OCI-LY7 (cell line): ENCODE data around the gene RBP5. TPM values are rescaled to one million over a fixed set of nuclear protein-coding genes. Genes with fewer than 3 reads are reported as not detected.

ENCODE experiments used
- BruUV-seq: library from RNA; stranded (reverse); fragments of 400-500 nt; replicated peaks from 2 replicates; lab custom pipeline; 2021; lab: Mats Ljungman, UMichigan
- CTCF ChIA-PET: fragments of 300-600 bp; sonication (Branson Sonifier 250); formaldehyde crosslinking; loops from one replicate; lab custom pipeline; 2022; ENCODE audit warnings: antibody characterized with exemption; ENCODE audit not compliant: unreplicated experiment; lab: Charles Lee
- POLR2A ChIA-PET: fragments of 300-600 bp; sonication (Branson Sonifier 250); formaldehyde crosslinking; loops from one replicate; lab custom pipeline; 2022; ENCODE audit warnings: antibody characterized with exemption; lab: Charles Lee
- DNase-seq: peaks from one replicate; pipeline ENCODE4 v3.0.0-alpha.2; 2015; ENCODE audit warnings: low spot score
- H2AFZ ChIP-seq: fragments of 200-600 bp; sonication (generic), shearing (Covaris generic); 2 replicates; pipeline ENCODE4 v1.6.1; 2014; ENCODE audit warnings: mild to moderate bottlenecking, antibody characterized with exemption, low read length, moderate library complexity
- H3K27ac ChIP-seq: fragments of 200-600 bp; sonication (generic); 2 replicates; pipeline ENCODE4 v1.5.1; 2014; ENCODE audit warnings: mixed run types, low read depth, mild to moderate bottlenecking, moderate library complexity, low read length, inconsistent platforms; ENCODE audit not compliant: poor library complexity, severe bottlenecking
- H3K36me3 ChIP-seq: fragments of 200-600 bp; sonication (generic); 2 replicates; pipeline ENCODE4 v1.6.1; 2014; ENCODE audit warnings: mild to moderate bottlenecking, antibody characterized with exemption, low read length, moderate library complexity, mixed read lengths; ENCODE audit not compliant: insufficient read depth
- H3K4me1 ChIP-seq: fragments of 200-600 bp; sonication (generic); 2 replicates; pipeline ENCODE4 v1.5.1; 2014; ENCODE audit warnings: mild to moderate bottlenecking, low read length; ENCODE audit not compliant: insufficient read depth, poor library complexity, severe bottlenecking
- H3K4me2 ChIP-seq: fragments of 200-600 bp; sonication (generic); 2 replicates; pipeline ENCODE4 v1.6.1; 2014; ENCODE audit warnings: mild to moderate bottlenecking, low read length
- H3K4me3 ChIP-seq: fragments of 200-600 bp; sonication (generic); 2 replicates; pipeline ENCODE4 v1.5.1; 2014; ENCODE audit warnings: mild to moderate bottlenecking, low read depth, low read length; ENCODE audit not compliant: poor library complexity, severe bottlenecking
- H3K79me2 ChIP-seq: fragments of 200-600 bp; sonication (generic); 2 replicates; pipeline ENCODE4 v1.6.1; 2016; ENCODE audit warnings: low read depth, mild to moderate bottlenecking, low read length, moderate library complexity, mixed read lengths; ENCODE audit not compliant: insufficient read depth
- H3K9me2 ChIP-seq: fragments of 200-600 bp; sonication (generic); 2 replicates; pipeline ENCODE4 v1.6.1; 2016; ENCODE audit warnings: mild to moderate bottlenecking, low read length, mixed read lengths; ENCODE audit not compliant: insufficient read depth
- H3K9me3 ChIP-seq: fragments of 200-600 bp; sonication (generic); 2 replicates; pipeline ENCODE4 v1.6.1; 2014; ENCODE audit warnings: mild to moderate bottlenecking, mixed run types, low read length, mixed read lengths
- H4K20me1 ChIP-seq: fragments of 200-600 bp; sonication (generic); 2 replicates; pipeline ENCODE4 v1.6.1; 2014; ENCODE audit warnings: mild to moderate bottlenecking, antibody characterized with exemption, low read length, moderate library complexity, mixed read lengths; ENCODE audit not compliant: insufficient read depth
- CTCF ChIP-seq: fragments of 200-600 bp; sonication (generic); conservative IDR thresholded peaks from 2 replicates; pipeline ENCODE4 v1.5.1; 2014; ENCODE audit warnings: mild to moderate bottlenecking, antibody characterized with exemption, low read length, moderate library complexity, mixed read lengths
- EZH2phosphoT487 ChIP-seq: fragments of 200-600 bp; sonication (generic); IDR thresholded peaks from 2 replicates; pipeline ENCODE4 v1.6.1; 2018; ENCODE audit warnings: low read depth, borderline replicate concordance, mild to moderate bottlenecking, mixed run types, antibody characterized with exemption, low read length, moderate library complexity, mixed read lengths
- intact Hi-C: fragments of 100-400 bp; cut with micrococcal nuclease; formaldehyde crosslinking; loops from one replicate; pipeline ENCODE4 v1.10.0; 2022; ENCODE audit not compliant: unreplicated experiment
- total RNA-seq, 2 experiments: library from RNA; depleted of rRNA in 1 of 2; stranded (reverse); fragments of >200 nt in 1 of 2; shearing (Covaris generic) in 1 of 2; gene quantifications; 2 replicates each; pipeline ENCODE4 v1.2.3, GENCODE V29; 2014 to 2022

The RBP5 gene
- total RNA-seq, 2 experiments from 2014 or later: 0.70 TPM; not detected in 1

- peak overlapping the region; percentile 86 for H3K4me2 ChIP-seq
- peak overlapping the region; percentile 79 for H3K4me3 ChIP-seq
- H3K9me3 ChIP-seq: no peaks in the 10 kb centered on the region
- CTCF ChIA-PET: no interaction called here
- POLR2A ChIA-PET: no interaction called here
- H3K9me2 ChIP-seq: no peaks in the 10 kb centered on the region
- intact Hi-C loops: no loop called here
- no TSS peak for BruUV-seq
- no peak overlapping the region for H3K27ac ChIP-seq
- H3K4me1 ChIP-seq: peaks cover 20% of the 10 kb centered on the region
- no peaks in the 10 kb centered on the region for H3K79me2 ChIP-seq
- TF ChIP-seq EZH2phosphoT487 (no peak), CTCF (no peak)
- DNase-seq: no peak
- peaks cover 5% of the 10 kb centered on the region; the same call in 1 of the 2 replicates for H3K36me3 ChIP-seq
- no peak overlapping the region for H2AFZ ChIP-seq
- no peaks in the 10 kb centered on the region for H4K20me1 ChIP-seq
Observed at GRCh38 chr12:7131502-7131866, 2.8 kb upstream of the RBP5 start.

- no peaks in the 10 kb centered on the region for H3K79me2 ChIP-seq
- BruUV-seq: no TSS peak
- H3K4me1 ChIP-seq: peaks cover 20% of the 10 kb centered on the region
- no peaks in the 10 kb centered on the region for H3K9me3 ChIP-seq
- peak overlapping the region; percentile 87 for H2AFZ ChIP-seq
- no peaks in the 10 kb centered on the region for H4K20me1 ChIP-seq
- H3K9me2 ChIP-seq: no peaks in the 10 kb centered on the region
- H3K27ac ChIP-seq: no peak overlapping the region
- H3K4me3 ChIP-seq: peak overlapping the region; percentile 79
- CTCF ChIA-PET: no interaction called here
- POLR2A ChIA-PET: interaction anchor here (0.8 kb wide), 1 partner anchor 63 kb away, joined by 6 read pairs; no protein-coding TSS in a partner anchor
- TF ChIP-seq CTCF (0 out of 2 replicates have a peak, but pooled peaks have one; percentile 19), EZH2phosphoT487 (no peak)
- intact Hi-C loops: no loop called here
- H3K4me2 ChIP-seq: peak overlapping the region; percentile 86
- H3K36me3 ChIP-seq: peaks cover under 1% of the 10 kb centered on the region; the same call in 1 of the 2 replicates
- DNase-seq: peak; percentile 46
Observed at GRCh38 chr12:7130701-7131501, 2.2 kb upstream of the RBP5 start.
